Skin of body (tissue), 2 donors: ENCODE results near the gene ACBD4. TPM values are rescaled to one million over a fixed set of nuclear protein-coding genes. Genes with fewer than 3 reads are reported as not detected.

Experiments used
- DNase-seq: peaks from one replicate; lab custom pipeline; 2025; lab: John Stamatoyannopoulos, UW
- total RNA-seq: library from RNA; depleted of rRNA; stranded (reverse); fragments of >200 nt; gene quantifications from one replicate; pipeline ENCODE4 v1.2.3, GENCODE V29; 2014

The ACBD4 gene
- total RNA-seq: 4.6 TPM

- DNase-seq: peak; percentile 97
Measured at GRCh38 chr17:45135192-45135977, at the start of gene ACBD4. ACBD4 (plus strand) TSS chr17:45135687; CDS start chr17:45136145, 458 bp downstream.

- DNase-seq: no peak
Measured at GRCh38 chr17:45086391-45086790, 49.1 kb upstream of the ACBD4 start.

GRCh38 chr17:45086865-45087503 lies 48.5 kb upstream of the ACBD4 start:
- no peak for DNase-seq

- no peak for DNase-seq
Measured at GRCh38 chr17:45087504-45087975, 47.9 kb upstream of the ACBD4 start.

- DNase-seq: no peak
Measured at GRCh38 chr17:45087978-45088377, 47.5 kb upstream of the ACBD4 start.

GRCh38 chr17:45088741-45089140 lies 46.7 kb upstream of the ACBD4 start:
- no peak for DNase-seq

GRCh38 chr17:45090711-45091110 lies 44.8 kb upstream of the ACBD4 start:
- no peak for DNase-seq

GRCh38 chr17:45091778-45092425 lies 43.6 kb upstream of the ACBD4 start:
- no peak for DNase-seq

GRCh38 chr17:45092911-45093430 lies 42.5 kb upstream of the ACBD4 start:
- no peak for DNase-seq

GRCh38 chr17:45093444-45094110 lies 41.9 kb upstream of the ACBD4 start:
- DNase-seq: no peak

GRCh38 chr17:45096141-45096540 lies 39.3 kb upstream of the ACBD4 start:
- no peak for DNase-seq

- no peak for DNase-seq
Measured at GRCh38 chr17:45096926-45097325, 38.6 kb upstream of the ACBD4 start.

GRCh38 chr17:45098081-45098868 lies 37.2 kb upstream of the ACBD4 start:
- no peak for DNase-seq

GRCh38 chr17:45098869-45099616 lies 36.4 kb upstream of the ACBD4 start:
- peak; percentile 43 for DNase-seq

- no peak for DNase-seq
Measured at GRCh38 chr17:45101546-45101882, 34.0 kb upstream of the ACBD4 start.

- DNase-seq: no peak
Measured at GRCh38 chr17:45101883-45102811, 33.3 kb upstream of the ACBD4 start.

GRCh38 chr17:45102856-45103255 lies 32.6 kb upstream of the ACBD4 start:
- DNase-seq: no peak

GRCh38 chr17:45103269-45103795 lies 32.2 kb upstream of the ACBD4 start:
- no peak for DNase-seq

- DNase-seq: no peak
Measured at GRCh38 chr17:45104029-45104428, 31.5 kb upstream of the ACBD4 start.
